Fibroblast of peridontal ligament (primary cell): ENCODE measurements around the gene PSG1.
"Not testable (repeated sequence)": the region's sequence is repeated elsewhere in the genome, so short reads cannot be mapped to it uniquely, and the experiment has no call there.

Experiments
- DNase-seq: peaks from one replicate; pipeline ENCODE4 v3.0.0-alpha.2; 2010; ENCODE audit errors: extremely low read depth

Gene PSG1

DNA sequence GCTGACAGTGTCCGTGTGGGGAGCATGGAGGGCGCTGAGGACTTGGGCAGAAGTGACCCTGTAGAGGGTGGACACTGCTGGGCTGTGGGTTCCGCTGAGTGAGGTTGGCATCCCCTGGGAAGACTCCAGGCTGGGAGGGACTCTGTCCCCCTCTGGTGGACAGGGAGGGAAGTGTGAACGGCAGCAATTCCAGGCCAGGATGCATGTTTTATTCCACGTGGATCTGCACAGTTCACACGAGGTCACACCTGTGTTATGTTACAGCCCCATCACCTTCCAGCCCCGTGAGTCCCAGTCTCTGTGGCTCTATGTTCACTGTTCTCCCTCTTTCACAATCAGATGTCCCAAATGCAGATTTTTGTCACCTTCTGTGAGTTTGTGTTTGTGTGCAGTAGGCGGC lies 1.8 kb upstream of the PSG1 start:
- DNase-seq, result not testable (repeated sequence)

DNA sequence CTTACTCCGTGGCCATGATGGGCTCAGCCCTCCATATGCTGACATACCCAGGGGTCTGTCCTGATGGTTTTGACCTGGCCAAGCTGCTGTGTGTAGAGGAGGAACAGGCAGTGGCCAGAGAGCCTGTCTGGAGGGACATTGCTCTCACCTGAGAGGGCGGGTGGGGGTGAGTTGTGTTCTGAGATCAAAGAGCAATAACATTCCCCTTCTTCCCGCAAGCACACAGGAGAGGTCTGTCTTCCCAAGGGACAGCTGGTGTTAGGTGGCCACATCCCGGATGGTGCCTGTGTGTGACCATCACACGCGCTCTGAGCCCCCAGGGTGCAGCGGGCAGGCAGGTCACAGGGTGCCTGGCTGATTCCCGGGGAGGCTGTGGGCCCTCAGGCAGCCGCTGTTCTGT lies 1.1 kb upstream of the PSG1 start:
- DNase-seq, result not testable (repeated sequence)

DNA sequence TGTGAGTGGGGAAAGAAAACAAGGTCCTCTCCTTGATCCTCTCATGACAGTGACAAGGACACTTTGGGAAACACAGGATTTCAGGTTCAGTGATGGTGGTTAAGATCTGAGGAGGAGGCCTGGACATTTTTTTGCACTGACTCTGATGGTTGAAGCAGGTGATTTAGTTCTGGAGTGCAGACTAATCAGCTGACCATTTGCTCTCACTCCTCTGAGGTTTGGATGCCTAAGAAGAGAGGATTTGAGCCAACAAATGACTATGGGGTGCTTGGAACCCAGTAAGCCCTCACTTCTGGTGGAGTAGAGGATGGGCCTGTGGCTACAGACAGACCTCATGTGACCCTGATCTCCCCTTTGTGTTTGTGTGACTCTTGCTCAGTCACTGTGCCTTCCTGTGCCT lies 2.9 kb downstream of the PSG1 start:
- DNase-seq, result peak; percentile 40

DNA sequence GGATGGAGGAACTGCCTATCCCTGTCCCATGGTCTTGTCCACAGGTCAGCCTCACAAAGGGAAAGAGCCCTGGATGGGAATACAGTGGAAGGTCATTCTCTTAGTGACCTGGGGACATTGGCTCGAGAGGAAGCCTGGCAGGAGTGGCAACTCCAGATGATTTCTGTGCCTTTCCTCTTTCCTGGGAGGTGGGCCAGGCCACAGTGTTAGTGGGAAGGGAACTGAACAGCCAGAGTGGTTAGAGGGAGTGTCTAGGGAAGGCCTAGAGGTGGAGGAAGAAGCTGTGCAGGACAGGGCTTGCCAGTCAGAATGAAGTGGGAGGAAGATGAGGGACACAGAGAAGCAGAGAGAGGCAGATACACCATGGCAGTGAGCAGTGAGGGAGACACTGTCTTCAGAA lies 3.6 kb downstream of the PSG1 start:
- peak; percentile 24 for DNase-seq

DNA sequence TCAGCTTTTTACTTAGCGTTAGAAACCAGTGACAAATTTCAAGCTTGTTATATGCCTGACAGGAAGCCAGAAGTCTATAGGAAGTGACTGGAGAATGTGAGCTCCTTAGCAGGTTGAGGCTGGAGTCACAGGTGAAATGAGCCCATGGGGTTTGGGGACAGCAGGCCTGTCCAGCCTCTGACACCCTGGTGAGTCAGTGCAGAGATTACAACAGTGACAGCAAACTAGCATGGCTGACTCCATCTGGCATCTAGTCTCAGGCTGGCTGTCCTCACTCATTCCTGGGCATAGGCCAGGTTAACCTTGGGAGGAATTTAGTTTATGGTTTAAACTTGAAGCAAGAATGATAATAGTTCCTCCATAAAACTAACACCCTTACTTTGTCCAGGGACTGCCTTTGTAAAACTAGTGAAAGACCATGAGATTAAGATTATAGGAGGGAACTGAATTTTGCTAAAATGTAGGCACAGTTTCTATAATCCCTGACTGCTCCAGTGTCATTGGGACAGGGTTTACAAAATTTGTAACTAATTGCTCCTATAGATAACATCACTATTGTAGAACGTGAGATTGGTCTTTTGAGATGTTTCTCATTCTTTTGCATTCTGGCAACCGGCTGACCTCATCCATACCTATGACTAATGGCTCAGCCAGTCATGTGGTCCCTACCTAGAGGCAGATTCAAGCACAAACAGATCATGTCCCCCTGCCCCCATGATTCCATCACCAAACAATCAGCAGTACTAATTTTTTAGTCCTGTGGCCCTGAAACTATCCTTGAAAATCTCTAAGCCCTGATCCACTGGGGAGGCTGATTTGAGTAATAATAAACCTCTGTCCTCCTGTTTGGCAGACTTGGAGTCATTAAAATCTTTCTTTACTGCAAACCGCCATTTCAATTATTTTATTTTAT lies 4.4 kb downstream of the PSG1 start:
- DNase-seq, result peak; percentile 54

DNA sequence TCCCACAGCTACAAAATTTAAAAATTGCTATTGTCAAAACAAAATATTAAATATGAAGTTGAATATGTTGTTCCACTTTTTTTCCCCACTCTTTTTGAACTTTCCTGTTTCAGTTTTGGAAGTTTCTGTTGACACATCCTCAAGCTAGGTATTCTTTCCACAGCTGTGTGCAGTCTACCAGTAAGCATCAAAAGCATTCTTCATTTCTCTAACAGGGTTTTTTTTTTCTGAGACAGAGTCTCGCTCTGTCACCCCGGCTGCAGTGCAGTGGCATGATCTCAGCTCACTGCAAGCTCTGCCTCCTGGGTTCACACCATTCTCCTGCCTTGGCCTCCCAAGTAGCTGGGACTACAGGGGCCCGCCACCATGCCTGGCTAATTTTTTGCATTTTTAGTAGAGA lies 5.4 kb downstream of the PSG1 start:
- DNase-seq, result not testable (repeated sequence)

DNA sequence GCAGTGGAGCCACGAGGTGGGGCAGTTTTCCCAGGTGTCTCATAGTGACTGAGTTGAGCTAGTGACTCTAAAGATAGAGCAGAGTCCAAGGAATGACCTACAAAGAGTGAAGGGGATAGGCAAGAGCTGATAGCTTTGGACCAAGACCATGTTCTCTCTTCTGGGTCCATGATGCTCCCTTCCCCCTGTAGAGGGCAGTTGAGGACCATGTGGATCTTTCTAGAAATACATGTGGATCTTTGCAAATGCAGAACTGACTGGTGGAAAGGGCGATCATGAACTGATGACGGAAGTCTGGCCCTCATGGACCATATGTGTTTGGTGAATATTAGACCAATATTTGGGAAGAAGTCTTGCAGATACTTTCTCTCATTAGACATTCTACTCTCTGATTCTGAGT lies 6.9 kb downstream of the PSG1 start:
- DNase-seq, result no peak

DNA sequence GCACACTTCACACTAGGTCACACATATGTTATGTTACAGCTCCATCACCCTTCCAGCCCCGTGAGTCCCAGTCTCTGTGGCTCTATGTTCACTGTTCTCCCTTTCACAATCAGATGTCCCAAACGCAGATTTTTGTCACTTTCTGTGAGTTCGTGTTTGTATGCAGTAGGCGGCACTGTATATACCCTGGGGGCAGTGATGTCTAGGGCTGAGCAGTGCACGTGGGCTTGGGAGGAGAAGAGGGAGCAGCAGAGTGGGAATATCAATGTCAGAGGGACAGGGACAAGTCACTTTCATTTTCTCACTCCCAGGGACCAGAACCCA lies 22.0 kb downstream of the PSG1 start:
- no peak for DNase-seq

DNA sequence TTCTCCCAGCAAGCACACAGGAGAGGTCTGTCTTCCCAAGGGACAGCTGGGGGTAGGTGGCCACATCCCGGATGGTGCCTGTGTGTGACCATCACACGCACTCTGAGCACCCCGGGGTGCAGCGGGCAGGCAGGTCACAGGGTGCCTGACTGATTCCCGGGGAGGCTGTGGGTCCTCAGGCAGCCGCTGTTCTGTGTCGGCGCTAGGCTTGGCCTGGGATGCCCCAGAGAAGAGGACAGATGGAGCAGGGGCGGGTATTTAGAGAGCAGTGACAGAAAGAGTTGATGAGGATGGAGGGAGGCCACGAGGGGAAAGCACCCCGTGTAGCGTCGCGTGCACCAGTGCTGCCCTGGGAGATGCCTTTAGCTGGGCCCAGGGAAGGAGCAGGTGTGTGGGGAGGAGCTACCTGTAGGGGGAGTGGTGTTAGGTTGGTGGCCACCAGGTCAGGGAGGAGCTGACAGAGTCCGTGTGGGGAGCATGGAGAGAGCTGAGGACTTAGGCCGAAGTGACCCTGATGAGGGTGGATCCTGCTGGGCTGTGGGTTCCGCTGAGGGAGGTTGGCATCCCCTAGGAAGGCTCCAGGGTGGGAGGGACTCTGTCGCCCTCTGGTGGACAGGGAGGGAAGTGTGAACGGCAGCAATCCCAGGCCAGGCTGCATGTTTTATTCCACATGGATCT lies 22.5 kb downstream of the PSG1 start:
- not testable (repeated sequence) for DNase-seq

DNA sequence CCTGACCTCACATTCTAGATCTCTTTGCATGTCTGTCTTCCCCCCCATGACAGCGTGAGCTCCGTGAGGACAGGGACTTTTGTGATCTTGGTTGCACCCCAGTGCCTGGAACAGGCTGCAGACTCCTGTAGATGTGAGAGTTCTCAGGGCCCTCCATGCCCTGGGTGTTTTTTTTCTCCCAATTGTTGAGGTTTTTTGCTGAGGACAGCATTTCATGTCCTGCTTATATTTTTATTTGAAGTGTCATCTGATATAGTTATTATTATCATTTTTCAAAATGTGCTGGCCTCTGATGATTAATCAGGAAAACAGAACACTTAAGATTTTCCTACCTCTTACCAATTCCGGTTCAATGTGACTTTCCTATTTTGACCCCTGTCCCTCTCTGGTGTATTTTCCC lies 24.8 kb downstream of the PSG1 start:
- DNase-seq, result not testable (repeated sequence)

DNA sequence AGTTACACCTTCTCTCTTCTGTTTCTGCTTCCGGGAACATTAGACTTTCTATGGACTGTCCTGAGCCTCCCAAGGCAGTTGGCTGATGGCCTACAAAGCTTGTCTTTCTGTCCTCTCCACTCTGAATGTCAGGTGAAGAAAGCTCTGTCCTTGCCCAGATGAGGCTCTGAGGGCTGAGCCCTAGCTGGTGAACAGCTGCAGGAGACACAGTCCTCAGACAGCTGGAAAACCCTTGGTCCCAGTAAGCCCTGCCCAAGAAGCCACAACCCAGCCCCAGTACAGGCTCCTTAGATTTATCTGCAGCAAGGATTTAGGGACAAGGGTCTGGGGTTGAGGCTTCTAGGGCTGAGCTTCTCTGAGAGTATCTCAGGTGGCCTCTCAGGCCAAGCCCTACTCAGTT lies 26.3 kb downstream of the PSG1 start:
- not testable (repeated sequence) for DNase-seq

DNA sequence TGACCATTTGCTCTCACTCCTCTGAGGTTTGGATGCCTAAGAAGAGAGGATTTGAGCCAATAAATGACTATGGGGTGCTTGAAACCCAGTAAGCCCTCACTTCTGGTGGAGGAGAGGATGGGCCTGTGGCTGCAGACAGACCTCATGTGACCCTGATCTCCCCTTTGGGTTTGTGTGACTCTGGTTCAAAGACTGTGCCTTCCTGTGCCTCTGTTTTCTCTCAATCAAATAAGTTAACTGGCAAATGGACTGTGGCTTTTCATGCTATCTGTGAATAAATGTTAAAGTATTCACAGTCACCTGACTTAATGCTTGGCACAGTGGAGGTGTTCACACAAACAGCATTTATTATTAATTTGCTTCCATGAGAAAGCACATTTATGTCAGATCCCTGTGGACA lies 26.7 kb downstream of the PSG1 start:
- peak; percentile 25 for DNase-seq

DNA sequence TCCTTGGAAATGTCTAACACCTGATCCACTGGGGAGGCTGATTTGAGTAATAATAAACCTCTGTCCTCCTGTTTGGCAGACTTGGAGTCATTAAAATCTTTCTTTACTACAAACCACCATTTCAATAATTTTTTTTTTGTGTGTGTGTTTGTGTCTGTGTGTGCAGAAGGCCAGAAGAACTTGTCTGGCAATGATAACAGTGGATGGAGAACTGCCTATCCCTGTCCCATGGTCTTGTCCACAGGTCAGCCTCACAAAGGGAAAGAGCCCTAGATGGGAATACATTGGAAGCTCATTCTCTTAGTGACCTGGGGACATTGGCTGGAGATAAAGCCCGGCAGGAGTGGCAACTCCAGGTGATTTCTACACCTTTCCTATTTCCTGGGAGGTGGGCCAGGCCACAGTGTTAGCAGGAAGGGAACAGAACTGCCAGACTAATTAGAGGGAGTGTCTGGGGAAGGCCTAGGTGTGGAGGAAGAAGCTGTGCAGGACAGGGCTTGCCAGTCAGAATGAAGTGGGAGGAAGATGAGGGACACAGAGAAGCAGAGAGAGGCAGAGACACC lies 27.7 kb downstream of the PSG1 start:
- peak; percentile 23 for DNase-seq

DNA sequence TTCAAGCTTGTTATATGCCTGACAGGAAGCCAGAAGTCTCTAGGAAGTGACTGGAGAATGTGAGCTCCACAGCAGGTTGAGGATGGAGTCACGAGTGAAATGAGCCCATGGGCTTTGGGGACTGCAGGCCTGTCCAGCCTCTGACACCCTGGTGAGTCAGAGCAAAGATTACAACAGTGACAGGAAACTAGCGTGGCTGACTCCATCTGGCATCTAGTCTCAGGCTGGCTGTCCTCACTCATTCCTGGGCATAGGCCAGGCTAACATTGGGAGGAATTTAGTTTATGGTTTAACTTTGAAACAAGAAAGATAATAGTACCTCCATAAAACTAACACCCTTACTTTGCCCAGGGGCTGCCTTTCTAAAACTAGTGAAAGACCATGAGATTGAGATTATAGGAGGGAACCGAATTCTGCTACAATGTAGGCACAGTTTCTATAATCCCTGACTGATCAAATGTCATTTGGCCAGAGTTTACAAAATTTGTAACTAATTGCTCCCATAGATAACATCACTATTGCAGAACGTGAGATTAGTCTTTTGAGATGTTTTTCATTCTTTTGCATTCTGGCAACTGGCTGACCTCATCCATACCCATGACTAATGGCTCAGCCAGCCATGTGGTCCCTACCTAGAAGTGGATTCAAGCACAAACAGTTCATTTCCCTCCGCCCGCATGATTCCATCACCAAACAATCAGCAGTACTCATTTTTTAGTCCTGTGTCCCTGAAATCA lies 28.4 kb downstream of the PSG1 start:
- peak; percentile 95 for DNase-seq

DNA sequence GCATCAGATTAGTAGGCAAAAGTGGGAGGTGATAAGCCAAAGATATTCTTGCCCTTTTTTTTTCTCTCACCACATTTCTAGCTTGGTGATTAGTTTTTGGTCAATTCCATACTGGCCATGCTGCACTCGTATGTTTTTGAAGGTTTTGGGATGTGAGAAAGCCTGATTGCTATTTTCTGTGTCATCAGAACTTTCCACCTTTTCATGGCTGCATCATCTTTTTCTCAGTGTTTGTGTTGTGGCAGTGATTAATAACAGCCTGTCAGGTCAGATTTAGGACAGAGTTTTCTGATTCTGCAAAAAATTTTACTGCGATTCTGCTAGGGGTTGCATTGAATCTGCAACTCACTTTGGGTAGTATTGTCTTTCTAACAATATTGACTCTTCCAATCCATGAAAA lies 32.9 kb downstream of the PSG1 start:
- no peak for DNase-seq

DNA sequence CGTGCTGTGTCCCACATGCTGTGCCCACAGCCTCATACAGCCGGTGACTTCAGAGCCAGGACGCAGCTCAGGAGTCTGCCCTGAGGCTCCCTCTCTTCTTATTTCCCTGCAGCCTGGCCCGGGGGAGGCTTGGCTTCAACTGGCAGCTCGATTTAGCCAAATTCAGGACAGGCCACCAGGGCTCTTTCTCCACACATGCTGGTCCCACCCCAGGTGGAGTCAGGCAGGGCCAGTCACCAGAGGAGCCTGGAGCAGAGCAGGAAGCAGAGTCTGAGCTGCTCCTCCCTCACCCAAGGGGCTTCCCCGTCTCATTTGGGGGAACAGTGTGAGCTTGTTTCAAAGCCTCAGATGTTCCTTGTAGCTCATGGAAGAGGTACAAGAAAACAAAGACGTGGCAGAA lies 35.9 kb downstream of the PSG1 start:
- not testable (repeated sequence) for DNase-seq

DNA sequence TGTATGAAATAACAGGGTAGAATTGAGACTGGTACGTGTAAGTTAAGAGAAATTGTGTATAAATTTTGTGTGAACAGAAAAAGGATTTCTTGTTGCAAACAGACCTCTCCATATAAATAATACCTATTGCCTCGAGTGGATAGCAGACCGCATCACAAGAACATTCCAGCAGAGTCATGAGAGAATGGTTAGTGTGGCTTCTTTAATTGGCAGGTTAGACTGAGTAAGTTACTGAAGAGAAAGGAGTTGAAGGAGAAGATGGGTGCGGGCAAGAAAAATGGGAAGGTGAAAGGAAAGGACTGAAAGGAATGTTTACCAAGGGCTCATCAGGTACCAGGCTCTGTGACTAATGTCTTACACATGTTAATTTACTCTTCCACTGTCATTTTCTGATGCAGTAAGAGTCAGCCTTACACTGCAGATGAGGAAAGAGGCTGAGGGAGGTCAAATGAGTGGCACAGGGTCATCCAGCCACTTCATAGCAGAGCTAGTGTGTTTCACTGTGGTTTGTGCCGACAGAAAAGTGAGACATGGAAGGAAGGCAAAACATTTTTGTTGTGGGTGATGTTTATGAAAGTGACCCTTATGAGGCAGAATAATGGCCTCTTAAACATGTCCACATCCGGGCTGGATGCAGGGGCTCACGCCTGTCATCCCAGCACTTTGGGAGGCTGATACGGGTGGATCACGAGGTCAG lies 46.6 kb downstream of the PSG1 start:
- not testable (repeated sequence) for DNase-seq

DNA sequence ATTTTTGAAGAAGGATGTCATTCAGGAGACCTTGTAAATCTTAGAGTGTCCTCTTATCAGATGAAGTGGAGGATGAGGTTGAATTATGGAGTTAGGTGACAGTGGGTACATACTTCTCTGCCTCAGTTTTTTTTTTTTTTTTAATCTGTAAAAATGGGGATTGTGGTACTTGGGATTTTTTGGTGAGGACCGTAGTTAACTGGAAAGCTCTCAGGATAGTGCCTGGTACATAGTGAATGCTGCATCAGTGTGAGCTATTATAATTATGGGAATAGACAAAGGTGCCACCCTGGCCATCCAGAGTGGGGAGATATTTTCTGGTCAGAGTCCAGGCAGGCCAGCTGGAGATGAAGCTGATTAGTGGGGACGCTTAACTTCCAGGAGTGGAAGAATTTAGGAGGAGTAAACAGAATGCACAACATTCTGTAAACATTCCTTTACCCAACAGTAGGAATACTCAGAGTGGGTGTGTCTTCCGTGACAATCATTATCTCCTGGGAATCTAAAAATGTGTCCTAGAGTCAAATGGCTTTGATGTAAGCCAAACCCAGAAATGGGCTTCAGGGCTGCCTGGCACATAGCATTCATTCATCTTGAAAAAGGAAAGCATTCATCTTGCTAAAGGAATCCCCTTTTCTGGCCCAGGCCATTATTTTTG lies 47.4 kb downstream of the PSG1 start:
- DNase-seq, result not testable (repeated sequence)

DNA sequence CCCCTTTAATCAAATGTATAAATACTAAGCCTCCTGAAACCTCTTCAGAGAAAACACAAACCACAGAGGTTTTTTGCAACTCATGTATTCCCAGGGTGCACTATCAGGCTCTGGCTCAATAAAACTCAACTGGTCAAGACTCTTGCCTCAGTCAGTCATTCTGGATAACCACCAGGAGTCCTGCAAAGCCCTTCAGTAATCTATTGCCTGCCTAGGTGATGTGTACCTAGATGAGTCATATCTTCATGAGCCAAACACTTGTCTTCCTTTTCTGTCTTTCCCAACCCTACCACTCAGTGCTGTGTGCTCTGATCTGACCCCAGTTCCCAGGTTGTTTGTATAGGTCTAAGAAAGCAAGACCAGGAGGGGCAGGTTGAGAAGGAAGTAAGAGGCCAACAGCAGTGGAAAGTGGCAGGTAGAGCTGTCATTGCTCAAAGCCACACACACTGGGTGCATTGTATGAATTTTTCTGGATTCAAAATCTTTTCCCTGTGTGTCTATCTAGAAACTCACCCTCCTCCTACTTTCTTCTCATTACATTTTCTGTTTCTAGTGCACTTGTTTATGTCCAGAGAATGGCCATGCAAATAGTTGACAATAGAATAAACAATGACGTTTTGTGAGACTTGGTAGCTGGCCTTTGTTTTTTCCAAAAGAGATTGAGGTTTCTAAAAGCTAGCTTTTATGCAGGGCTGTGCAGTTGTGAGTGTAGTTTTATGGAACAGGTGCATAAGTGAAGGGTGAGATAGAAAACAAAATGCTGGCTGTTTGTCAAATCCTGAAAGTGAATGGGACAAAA lies 48.1 kb downstream of the PSG1 start:
- DNase-seq, result no peak

DNA sequence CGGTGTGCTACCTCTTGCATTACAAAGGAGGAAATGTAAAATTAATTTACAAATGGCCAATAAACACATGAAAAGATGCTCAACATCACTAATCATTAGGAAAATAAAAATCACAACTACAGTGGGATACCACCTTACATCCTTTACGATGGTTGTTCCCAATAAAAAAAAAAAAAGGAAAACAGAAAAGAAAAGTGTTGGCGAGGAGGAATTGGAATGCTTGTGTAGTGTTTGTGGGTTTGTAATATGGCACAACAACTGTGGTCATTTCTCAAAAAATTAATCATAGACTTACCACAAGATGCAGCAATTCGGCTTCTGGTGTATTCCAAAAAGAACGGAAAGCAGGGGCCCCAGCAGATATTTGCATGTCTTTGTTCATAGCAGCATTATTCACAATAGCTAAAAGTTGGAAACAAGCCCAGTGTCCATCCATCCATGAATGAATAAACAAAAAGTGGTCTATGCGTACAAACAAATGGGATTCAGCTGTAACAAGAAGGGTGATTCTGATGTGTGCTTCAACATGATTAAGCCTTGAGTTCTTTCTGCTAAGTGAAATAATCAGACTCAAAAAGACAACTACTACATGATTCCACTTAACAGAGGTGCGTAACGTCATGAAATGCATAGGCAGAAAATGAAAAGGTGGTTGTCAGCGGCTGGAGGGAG lies 58.1 kb downstream of the PSG1 start:
- DNase-seq, result peak; percentile 57
